Measurements from ENCODE around the gene PAPLN.

DNA sequence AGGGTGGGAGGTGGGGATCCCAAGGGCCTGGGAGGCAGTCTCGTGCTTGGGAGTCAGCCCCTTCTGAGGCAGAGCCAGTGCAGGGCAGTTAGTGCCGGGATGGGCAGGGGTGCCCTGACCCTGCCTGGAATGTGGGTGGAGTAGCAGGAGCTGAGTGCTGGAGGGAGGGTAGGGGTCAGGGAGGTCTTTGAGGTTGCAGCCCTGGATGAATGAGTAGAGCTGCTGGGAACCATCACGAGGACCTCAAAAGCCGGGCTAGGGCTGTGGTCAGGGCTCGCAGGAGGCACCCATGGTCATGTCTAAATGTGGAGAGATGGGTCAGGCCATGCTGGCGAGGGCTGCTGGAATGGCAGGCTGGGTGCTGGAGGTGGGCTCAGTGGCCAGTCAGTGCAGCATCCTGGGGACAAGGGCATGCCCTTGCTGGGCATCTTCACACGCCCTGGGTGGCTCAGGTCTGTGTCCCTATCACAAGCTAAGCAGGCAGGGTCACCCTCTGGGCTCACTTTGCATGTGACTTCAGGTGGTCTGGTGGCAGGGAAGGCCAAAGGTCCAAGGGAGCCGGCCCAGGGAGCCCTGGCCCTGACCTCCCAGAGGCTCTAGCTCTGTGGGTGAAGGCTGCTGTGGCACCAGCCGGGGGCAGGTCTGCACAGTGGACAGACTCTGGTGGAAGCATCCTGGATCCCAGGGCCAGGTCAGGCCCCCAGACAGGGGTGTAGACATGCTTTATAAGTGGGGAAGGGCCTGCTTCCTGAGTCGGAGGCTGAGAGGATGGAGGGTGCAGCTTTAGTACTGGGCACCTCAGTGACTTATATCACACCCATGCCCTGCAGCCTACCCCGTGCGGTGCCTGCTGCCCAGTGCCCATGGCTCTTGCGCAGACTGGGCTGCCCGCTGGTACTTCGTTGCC lies 24.5 kb downstream of the PAPLN start:
- TF ChIP-seq CTCF (conservative IDR thresholded peaks at IDR 0.05) (no peak), EZH2 (IDR thresholded peaks at IDR 0.05; ENCODE audit: low read depth) (no peak)

Measured in PC-9 (cell line).